OCI-LY3 (cell line): ENCODE data around the gene PCDH15.

ENCODE experiments used
- H2AFZ ChIP-seq: fragments of 200-600, 300-600 bp; shearing (Covaris generic); 2 replicates; pipeline ENCODE4 v1.6.0; 2014; ENCODE audit warnings: antibody characterized with exemption, low read depth, low read length
- H3K27ac ChIP-seq: fragments of 200-600, 300-600 bp; sonication (generic); 2 replicates; pipeline ENCODE4 v1.5.1; 2014; ENCODE audit warnings: mild to moderate bottlenecking, low read length, moderate library complexity, mixed read lengths
- H3K27me3 ChIP-seq: fragments of 200-600, 300-600 bp; sonication (generic); 2 replicates; pipeline ENCODE4 v1.6.1; 2014; ENCODE audit warnings: low read depth, low read length, mixed read lengths
- H3K36me3 ChIP-seq: fragments of 200-600, 300-600 bp; sonication (generic); replicated peaks from 2 replicates; pipeline ENCODE3; 2014; ENCODE audit warnings: low read depth, low read length, mixed read lengths
- H3K4me1 ChIP-seq: fragments of 300-600, 200-600 bp; sonication (generic); 2 replicates; pipeline ENCODE4 v1.6.1; 2014; ENCODE audit warnings: low read length, mixed read lengths
- H3K4me2 ChIP-seq: fragments of 200-600, 300-600 bp; sonication (generic); 2 replicates; pipeline ENCODE4 v1.6.1; 2014; ENCODE audit warnings: low read length, mixed read lengths
- H3K4me3 ChIP-seq: fragments of 300-600, 200-600 bp; sonication (generic); 2 replicates; pipeline ENCODE4 v1.5.1; 2014; ENCODE audit warnings: antibody characterized with exemption, mild to moderate bottlenecking, low read length, moderate library complexity
- H3K79me2 ChIP-seq: fragments of 300-600, 200-600 bp; shearing (Covaris generic); 2 replicates; pipeline ENCODE4 v1.6.1; 2014; ENCODE audit warnings: mild to moderate bottlenecking, low read length, mixed read lengths
- H3K9ac ChIP-seq: fragments of 300-600, 200-600 bp; shearing (Covaris generic); 2 replicates; pipeline ENCODE4 v1.6.0; 2014; ENCODE audit warnings: mild to moderate bottlenecking, low read length, moderate library complexity
- H3K9me3 ChIP-seq: fragments of 200-600, 300-600 bp; shearing (Covaris generic); 2 replicates; pipeline ENCODE4 v1.6.1; 2014; ENCODE audit warnings: low read length, mixed read lengths; ENCODE audit not compliant: insufficient read depth
- H4K20me1 ChIP-seq: fragments of 200-600, 300-600 bp; sonication (generic); 2 replicates; pipeline ENCODE4 v1.6.1; 2016; ENCODE audit warnings: low read length, mixed read lengths; ENCODE audit not compliant: insufficient read depth
- CTCF ChIP-seq: fragments of 200-600, 300-600 bp; sonication (generic); IDR thresholded peaks from 2 replicates; pipeline ENCODE4 v1.5.1; 2014; ENCODE audit warnings: antibody characterized with exemption, low read length, low read depth
- EZH2phosphoT487 ChIP-seq: fragments of 200-600 bp; shearing (Covaris generic); IDR thresholded peaks from 2 replicates; pipeline ENCODE4 v1.6.1; 2018; ENCODE audit warnings: antibody characterized with exemption, mixed run types, low read depth

The PCDH15 gene

DNA sequence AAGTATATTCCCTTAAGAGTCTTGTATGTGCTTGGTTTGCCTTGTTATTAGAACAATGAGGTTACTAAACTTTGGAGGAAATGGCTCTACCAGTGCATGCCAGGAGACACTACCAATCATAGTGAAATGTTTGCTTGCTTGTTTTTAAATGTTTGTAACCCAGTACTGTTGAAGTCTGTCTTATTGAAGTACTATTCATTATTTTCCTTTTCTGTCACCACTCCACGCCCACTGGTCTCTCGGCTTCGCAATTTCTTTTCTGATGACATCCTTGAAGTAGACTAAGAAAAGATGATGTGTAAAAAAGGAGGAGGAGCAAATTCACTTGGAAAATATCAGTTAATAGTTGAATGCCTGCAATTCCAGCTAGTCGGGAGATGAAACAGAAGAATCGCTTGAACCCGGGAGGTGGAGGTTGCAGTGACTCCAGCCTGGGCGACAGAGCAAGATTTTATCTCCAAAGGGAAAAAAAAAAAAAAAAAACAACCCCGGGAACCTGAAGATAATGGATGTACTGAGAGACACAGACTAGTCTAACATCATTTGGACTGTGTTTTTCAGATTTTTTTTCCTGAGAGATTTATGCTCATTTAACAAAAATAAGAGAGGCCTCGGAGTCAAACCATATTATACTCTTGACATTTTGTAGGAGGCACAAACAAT lies 959.4 kb downstream of the PCDH15 start:
- no peak overlapping the region for H3K4me2 ChIP-seq
- no peak overlapping the region for H3K9ac ChIP-seq
- H3K36me3 ChIP-seq = no peaks in the 10 kb centered on the region
- TF ChIP-seq EZH2phosphoT487 (no peak), CTCF (no peak)
- no peaks in the 10 kb centered on the region for H4K20me1 ChIP-seq
- no peak overlapping the region for H2AFZ ChIP-seq
- no peaks in the 10 kb centered on the region for H3K27me3 ChIP-seq
- no peak overlapping the region for H3K27ac ChIP-seq
- H3K79me2 ChIP-seq = no peaks in the 10 kb centered on the region
- no peaks in the 10 kb centered on the region for H3K9me3 ChIP-seq
- H3K4me1 ChIP-seq = peaks cover 5% of the 10 kb centered on the region; the same call in 1 of the 2 replicates
- no peak overlapping the region for H3K4me3 ChIP-seq

DNA sequence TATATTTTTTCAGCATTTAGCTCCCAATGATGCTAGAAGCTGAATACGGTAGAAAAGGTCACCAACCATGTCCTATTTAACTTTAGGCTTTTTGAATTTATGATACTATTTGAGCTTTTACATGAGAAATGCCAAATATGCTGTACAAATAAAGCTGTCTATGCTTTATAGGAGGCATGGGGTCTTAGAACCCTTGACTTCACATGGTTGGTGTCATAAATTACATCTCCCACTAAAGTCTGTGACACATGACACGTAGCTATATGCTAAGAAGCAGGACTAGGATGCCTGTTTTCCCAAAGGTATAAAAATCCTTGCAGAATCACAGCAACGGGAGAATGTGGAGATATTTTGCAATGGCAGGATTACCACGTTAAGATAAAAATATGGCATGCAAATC lies 960.4 kb downstream of the PCDH15 start:
- H3K36me3 ChIP-seq = no peaks in the 10 kb centered on the region
- H2AFZ ChIP-seq = no peak overlapping the region
- no peak for TF ChIP-seq EZH2phosphoT487

DNA sequence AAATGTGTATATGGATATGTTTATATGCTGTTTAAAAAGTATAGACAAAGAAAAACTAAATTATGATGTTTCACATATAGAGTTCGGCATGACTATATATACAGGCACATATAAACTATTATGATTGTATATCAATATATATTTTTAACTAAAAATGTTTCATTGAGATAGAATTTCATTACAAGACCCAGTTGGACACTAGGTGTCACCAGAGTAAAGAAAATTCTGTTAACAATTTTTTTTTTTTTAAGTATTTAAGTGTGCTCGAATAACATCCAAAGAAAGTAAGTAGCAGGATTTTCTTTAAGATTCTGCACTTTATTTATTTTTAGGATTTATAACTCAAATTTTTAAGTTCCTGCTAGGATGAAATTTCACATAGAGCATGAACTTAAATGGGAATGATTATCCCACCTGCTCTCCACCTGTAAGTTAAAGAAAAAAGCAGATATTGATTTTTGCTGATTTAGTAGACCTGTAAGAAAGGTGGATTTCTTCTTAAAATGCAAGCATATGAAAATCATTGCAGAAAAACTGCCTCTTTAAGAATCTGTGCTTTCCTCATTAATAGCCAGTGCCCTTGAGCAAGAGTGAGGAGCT lies 961.5 kb downstream of the PCDH15 start:
- no peak overlapping the region for H3K4me3 ChIP-seq
- no peaks in the 10 kb centered on the region for H3K79me2 ChIP-seq
- H4K20me1 ChIP-seq = no peaks in the 10 kb centered on the region
- no peak overlapping the region for H2AFZ ChIP-seq
- TF ChIP-seq EZH2phosphoT487 (no peak), CTCF (peak; percentile 43)
- no peaks in the 10 kb centered on the region for H3K9me3 ChIP-seq
- peaks cover 5% of the 10 kb centered on the region; the same call in 1 of the 2 replicates for H3K4me1 ChIP-seq
- no peaks in the 10 kb centered on the region for H3K36me3 ChIP-seq
- no peak overlapping the region for H3K4me2 ChIP-seq
- no peaks in the 10 kb centered on the region for H3K27me3 ChIP-seq
- no peak overlapping the region for H3K27ac ChIP-seq
- H3K9ac ChIP-seq = no peak overlapping the region

More for the DNA sequence above, 960.4 kb downstream of the PCDH15 start:
- Histone ChIP-seq H3K27ac (no peak overlapping the region), H3K4me1 (peaks cover 5% of the 10 kb centered on the region; the same call in 1 of the 2 replicates), H3K9me3 (no peaks in the 10 kb centered on the region), H3K9ac (no peak overlapping the region), H3K27me3 (no peaks in the 10 kb centered on the region), H3K4me3 (no peak overlapping the region), H3K4me2 (no peak overlapping the region), H3K79me2 (no peaks in the 10 kb centered on the region), H4K20me1 (no peaks in the 10 kb centered on the region)

- H3K79me2 ChIP-seq = no peaks in the 10 kb centered on the region
- H3K9me3 ChIP-seq = no peaks in the 10 kb centered on the region
- no peaks in the 10 kb centered on the region for H4K20me1 ChIP-seq
- no peak overlapping the region for H3K4me3 ChIP-seq
- no peaks in the 10 kb centered on the region for H3K36me3 ChIP-seq
- no peaks in the 10 kb centered on the region for H3K4me1 ChIP-seq
- TF ChIP-seq CTCF = no peak
- no peak for TF ChIP-seq EZH2phosphoT487
- no peaks in the 10 kb centered on the region for H3K27me3 ChIP-seq
- H3K27ac ChIP-seq = no peak overlapping the region
- H3K9ac ChIP-seq = no peak overlapping the region
- no peak overlapping the region for H2AFZ ChIP-seq
- H3K4me2 ChIP-seq = no peak overlapping the region
These were observed 964.4 kb downstream of the PCDH15 start for GRCh38 chr10:53836638-53837037.
